Limb (tissue), 2 donors: ENCODE measurements around the gene CSNK2A1.
"Not testable (repeated sequence)": the region's sequence is repeated elsewhere in the genome, so short reads cannot be mapped to it uniquely, and the experiment has no call there.

Experiments
- DNase-seq, 2 donors: peaks; one replicate each; pipeline ENCODE4 v3.0.0-alpha.2; 2016; ENCODE audit errors: extremely low spot score in 2 of 2

CSNK2A1 gene

GRCh38 chr20:535958-536357 lies 7.6 kb downstream of the CSNK2A1 start:
- DNase-seq, result no peak

DNA sequence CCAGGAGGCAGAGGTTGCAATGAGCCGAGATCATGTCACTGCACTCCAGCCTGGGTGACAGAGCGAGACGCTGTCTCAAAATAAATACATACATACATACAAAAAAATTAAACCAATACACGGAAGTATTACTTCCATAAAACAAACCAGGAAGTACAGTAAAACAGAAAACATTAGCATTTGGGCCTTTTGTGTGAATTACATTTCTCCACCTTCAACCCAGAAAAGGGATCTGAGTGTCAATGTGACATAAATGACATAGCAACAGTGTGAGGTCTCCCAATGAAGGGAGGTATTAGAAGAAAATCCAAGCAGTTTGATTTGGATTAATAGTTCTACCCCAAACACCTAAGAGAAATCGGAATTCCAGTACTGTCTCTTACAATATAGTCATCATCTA lies 10.1 kb downstream of the CSNK2A1 start:
- no peak for DNase-seq

- no peak for DNase-seq
These were observed 11.1 kb downstream of the CSNK2A1 start for GRCh38 chr20:532530-532929.

GRCh38 chr20:531608-532007 lies 12.0 kb downstream of the CSNK2A1 start:
- DNase-seq, result no peak

GRCh38 chr20:530321-530720 lies 13.3 kb downstream of the CSNK2A1 start:
- DNase-seq, result no peak

- DNase-seq, result no peak
These were observed 14.5 kb downstream of the CSNK2A1 start for GRCh38 chr20:528923-529604.

- no peak for DNase-seq
These were observed 16.1 kb downstream of the CSNK2A1 start for GRCh38 chr20:527571-527886.

DNA sequence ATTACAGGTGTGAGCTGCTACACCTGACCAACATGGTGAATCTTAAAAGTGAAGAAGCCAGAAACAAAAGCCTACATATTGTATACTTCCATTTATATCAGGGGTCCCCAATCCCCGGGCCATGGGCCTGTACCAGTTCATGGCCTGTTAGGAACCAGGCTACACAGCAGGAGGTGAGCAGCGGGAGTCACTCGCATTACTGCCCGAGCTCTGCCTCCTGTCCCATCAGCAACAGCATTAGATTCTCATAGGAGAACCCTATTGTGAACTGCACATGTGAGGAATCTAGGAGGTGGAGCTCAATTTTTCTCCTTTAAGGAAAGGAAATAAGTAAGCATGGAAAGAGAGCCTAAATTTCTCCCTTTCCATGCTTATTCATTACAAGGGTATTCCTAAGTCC lies 21.7 kb downstream of the CSNK2A1 start:
- no peak for DNase-seq

DNA sequence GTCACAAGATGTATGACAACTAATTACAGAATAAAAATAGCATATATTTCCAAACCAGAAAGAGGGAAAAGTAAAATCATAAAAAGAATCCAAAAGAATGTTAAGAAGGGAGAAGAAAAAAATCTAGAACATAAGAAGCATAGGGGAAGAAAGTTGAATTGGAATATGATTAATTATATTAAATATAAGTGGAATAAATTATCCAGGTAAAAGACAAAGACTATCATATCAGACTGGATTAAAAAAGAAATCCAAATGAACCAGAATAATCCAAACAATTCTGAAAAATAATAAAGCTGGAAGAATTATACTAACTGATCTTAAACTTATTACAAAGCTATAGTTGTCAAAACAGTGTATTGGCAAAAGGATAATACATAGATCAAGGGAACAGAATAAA lies 23.6 kb downstream of the CSNK2A1 start:
- DNase-seq, result no peak

DNA sequence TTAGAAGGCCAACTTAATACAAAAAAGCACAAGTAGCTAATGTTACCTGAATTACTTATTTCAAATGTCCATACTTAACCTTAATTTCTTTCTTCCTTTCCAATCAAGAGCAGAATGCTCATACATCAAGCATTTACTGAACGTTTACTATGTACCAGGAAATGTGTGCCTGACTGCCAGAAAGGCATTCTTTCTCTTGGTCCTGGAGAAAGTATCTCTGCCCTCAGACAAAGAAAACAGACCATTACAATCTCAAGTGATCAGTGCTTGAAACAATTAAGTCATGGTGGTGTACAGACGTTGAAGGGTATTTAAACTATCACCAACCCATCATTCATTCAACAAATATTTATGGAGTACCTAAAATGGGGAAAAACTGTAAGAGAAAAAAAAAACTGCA lies 26.4 kb downstream of the CSNK2A1 start:
- no peak for DNase-seq

GRCh38 chr20:516799-517198 lies 26.8 kb downstream of the CSNK2A1 start:
- no peak for DNase-seq

- no peak for DNase-seq
These were observed 27.9 kb downstream of the CSNK2A1 start for GRCh38 chr20:515696-516095.

- DNase-seq, result no peak
These were observed 30.2 kb downstream of the CSNK2A1 start for GRCh38 chr20:513429-513828.

DNA sequence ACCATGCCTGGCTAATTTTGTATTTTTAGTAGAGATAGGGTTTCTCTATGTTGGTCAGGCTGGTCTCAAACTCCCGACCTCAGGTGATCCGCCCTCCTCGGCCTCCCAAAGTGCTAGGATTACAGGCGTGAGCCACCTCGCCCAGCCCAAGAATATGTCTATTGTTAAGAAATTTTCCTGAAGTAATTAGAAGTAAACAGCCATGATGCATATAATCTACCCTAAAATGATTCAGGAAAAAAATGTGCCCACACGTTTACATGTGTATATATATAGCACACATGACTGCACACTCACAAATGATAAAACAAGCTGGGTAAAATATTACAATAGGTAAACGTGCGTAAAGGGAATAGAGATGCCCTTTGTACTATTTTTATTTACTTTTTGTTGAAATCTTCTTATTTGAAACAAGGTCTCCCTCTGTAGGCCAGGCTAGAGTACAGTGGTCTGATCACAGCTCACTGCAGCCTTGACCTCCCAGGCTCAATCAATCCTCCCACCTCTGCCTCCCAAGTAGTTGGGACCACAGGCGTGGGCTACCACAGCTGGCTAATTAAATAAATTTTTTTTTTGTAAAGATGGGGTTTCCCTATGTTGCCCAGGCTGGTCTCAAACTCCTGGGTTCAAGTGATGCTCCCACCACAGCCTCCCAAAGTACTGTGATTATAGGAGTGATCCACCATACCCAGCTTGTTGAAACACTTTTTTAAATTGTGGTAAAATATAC lies 33.1 kb downstream of the CSNK2A1 start:
- DNase-seq, result not testable (repeated sequence)

DNA sequence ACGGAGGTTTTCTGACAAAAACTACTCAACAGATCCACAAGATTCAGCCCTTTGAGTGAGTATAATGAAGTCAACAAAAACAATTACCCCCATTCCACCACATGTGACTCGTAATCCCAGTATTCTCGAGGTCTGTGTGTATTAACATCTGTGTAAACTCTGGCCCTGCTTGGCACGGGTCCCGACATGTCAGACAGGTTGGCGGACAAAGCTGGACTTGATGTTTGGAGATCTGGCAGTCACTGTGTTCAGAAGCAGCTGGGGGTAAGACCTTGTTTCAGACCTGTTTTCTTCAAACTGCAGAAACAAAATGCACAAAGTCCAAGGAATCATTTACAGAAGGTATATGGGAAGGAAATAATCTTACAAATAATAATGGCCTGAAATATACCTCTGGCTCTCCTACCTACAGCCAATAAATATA lies 35.2 kb downstream of the CSNK2A1 start:
- DNase-seq, result not testable (repeated sequence)

GRCh38 chr20:507761-508332 lies 35.7 kb downstream of the CSNK2A1 start:
- DNase-seq, result no peak

- no peak for DNase-seq
These were observed 36.4 kb downstream of the CSNK2A1 start for GRCh38 chr20:507006-507758.

GRCh38 chr20:504632-505075 lies 38.9 kb downstream of the CSNK2A1 start:
- DNase-seq, result no peak

DNA sequence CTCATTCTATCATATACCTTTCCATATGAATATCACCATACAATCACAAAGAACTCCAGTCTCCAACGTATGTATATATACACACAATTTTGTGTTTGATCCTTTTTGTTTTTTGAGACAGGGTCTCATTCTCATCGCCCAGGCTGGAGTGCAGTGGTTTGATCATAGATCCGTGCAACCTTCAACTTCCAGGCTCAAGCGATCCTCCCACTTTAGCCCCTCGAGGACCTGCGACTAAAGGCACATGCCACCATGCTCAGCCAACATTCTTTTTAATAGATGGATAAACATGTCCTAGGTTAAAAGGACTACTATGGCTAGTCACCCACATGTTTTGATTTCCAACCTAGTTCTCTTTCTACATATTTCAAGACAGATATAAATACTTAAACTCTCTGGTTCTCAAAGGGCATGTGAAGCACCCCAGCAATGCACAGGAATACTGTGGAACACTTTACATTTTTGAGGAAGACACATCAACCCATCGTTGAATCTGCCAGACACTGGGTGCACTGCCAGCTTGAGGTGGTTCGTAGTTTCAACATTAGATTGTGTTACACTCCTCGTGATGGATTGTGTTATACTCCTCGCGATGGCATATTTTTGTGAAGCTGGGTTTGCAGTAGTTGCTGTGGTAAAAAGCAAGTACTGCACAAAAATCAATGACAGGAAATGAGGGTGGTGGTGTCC lies 40.4 kb downstream of the CSNK2A1 start:
- no peak for DNase-seq

DNA sequence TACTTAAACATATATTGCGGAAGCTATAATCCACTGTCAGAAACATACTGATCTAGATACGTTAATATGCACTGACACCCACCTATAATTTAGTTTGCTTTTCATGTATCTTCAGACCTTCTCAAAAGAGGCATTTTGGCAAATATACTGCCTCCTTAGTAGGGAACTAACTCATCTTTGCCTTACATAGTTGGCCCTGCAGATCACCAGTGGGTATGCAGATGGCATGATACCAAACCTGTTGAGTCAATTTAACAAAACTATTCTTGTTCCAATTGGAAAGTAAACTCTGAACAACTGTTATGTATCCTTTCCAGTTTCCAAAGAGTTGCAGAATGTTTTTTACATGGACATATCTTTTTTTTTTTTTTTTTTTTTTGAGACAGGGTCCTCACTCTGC lies 45.6 kb downstream of the CSNK2A1 start:
- no peak for DNase-seq

DNA sequence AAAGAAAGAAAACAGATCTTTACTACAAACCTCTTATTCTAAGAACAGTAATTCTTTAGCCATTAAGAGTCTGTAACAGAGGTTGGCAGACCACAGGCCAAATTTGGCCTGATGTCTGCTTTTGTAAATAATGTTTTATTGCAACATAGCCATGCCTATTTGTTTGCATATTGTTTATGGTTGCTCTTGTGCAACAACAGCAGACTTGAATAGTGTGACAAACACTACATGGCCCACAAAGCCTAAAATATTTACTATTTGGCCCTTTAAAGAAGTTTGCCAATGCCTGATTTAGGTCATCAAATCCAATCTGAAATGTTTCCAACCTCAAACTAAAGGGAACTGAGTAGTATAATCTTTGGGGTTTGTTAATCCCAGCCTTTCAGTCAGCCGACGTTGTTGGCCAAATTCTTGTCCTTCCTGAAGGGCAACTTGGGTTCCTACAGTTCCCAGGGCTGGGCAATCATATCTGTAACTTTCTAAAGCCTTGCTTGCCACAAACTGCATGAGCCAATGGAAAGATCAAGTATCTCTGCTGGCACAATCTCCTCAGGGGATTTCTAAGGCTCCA lies 47.4 kb downstream of the CSNK2A1 start:
- no peak for DNase-seq
